Adrenal gland (tissue), 12 donors: ENCODE data around the gene PI4KA. TPM values are rescaled to one million over a fixed set of nuclear protein-coding genes. Genes with fewer than 3 reads are reported as not detected.
"Not testable (repeated sequence)": the region's sequence is repeated elsewhere in the genome, so short reads cannot be mapped to it uniquely, and the experiment has no call there.

Experiments
- DNase-seq, 7 donors: peaks; one replicate each; pipeline ENCODE4 v3.0.0-alpha.2; 2019 to 2020
- H3K27ac ChIP-seq, 5 donors: fragments of 200-600 bp; sonication (generic) in 4 of 5; 1 replicate in 3 of 5; 2 replicates in 2 of 5; pipeline versions ENCODE4 v1.5.1 to v1.8.0; 2016 to 2020; ENCODE audit warnings: mild to moderate bottlenecking in 1 of 5
- H3K27me3 ChIP-seq: fragments of 200-600 bp; 2 replicates; pipeline ENCODE4 v1.8.0; 2021
- H3K36me3 ChIP-seq, 2 donors: fragments of 200-600 bp; replicated peaks in 1 of 2; 1 replicate in 1 of 2; 2 replicates in 1 of 2; pipeline versions ENCODE4 v1.5.1 to v1.8.0; 2018 to 2022
- H3K4me1 ChIP-seq, 2 donors: fragments of 200-600 bp; replicated peaks in 1 of 2; 1 replicate in 1 of 2; 2 replicates in 1 of 2; pipeline versions ENCODE4 v1.5.1 to v1.8.0; 2018 to 2021
- H3K4me3 ChIP-seq, 4 donors: fragments of 200-600 bp; sonication (generic) in 3 of 4; one replicate each; pipeline ENCODE4 v1.5.1; 2016 to 2018
- H3K9me3 ChIP-seq, 3 donors: fragments of 200-600 bp; sonication (generic) in 1 of 3; replicated peaks in 1 of 3; 1 replicate in 2 of 3; 2 replicates in 1 of 3; pipeline versions ENCODE4 v1.5.1 to v1.8.0; 2016 to 2021
- POLR2A ChIP-seq, 2 donors: fragments of 450-650 bp; IDR thresholded peaks; one replicate each; pipeline ENCODE4 v1.6.1; 2017; ENCODE audit warnings: antibody characterized with exemption in 2 of 2, mild to moderate bottlenecking in 2 of 2, moderate library complexity in 1 of 2
- WGBS, 4 donors: extraction: QIAGEN DNeasy Blood & Tissue Kit in 2 of 4; methylation state at CpG; one replicate each; pipeline versions ENCODE4 v1.1.5 to v1.1.7; 2013 to 2017; 5-methylcytosine and 5-hydroxymethylcytosine counted together
- intact Hi-C, 2 donors: fragments of 100-400 bp; cut with DNase I; formaldehyde crosslinking; loops; one replicate each; pipeline versions ENCODE4 v1.14.1 to v1.15.0; 2022 to 2023
- polyA plus RNA-seq, 3 donors: library from polyadenylated mRNA; stranded (reverse); fragments of 200-250 nt in 2 of 3; fragments of 350-450 nt in 1 of 3; fragmentation: Illumina TruSeq in 1 of 3; extraction: RNeasy Lipid Tissue Mini Kit (QIAGEN cat#74804) in 1 of 3; gene quantifications; one replicate each; pipeline ENCODE4 v1.2.3, GENCODE V29; 2013 to 2014
- total RNA-seq, 9 donors: library from RNA; depleted of rRNA in 4 of 9; stranded (reverse); fragments of >200 nt in 4 of 9; fragments of 120-200 nt in 1 of 9; fragmentation: NEBNext Ultra II Directional in 1 of 9; extraction: Animal tissue kit (Norgen Biotek cat#: 25700) in 1 of 9; gene quantifications; one replicate each; pipeline versions ENCODE4 v1.1.0 to v1.2.4, GENCODE V29; 2013 to 2023
- TF ChIP-seq, protein P1 (sequence below), 6 experiments: fragments of 450-650 bp in 4 of 6; fragments of 200-600 bp in 2 of 6; sonication (generic) in 1 of 6; IDR thresholded peaks; 1 replicate in 5 of 6; 2 replicates in 1 of 6; pipeline versions ENCODE4 v1.5.1 to v1.8.0; 2016 to 2021; ENCODE audit warnings: antibody characterized with exemption in 6 of 6, mild to moderate bottlenecking in 2 of 6, moderate library complexity in 1 of 6
- donor health status: healthy with polysubstance abuse.
- donor health status: Bipolar disorder and iron deficiency.
- donor health status: DM: yes; HTN: yes; CAD: no.
- donor health status: DM: no; HTN: no; CAD: no.
- donor health status: DM: no; HTN: no; CAD: no.
- donor health status: DM: yes; HTN: yes; CAD: no.

The PI4KA gene
- total and polyA plus RNA-seq, 12 donors = 36.4 to 134 (median 85.6) TPM

GRCh38 chr22:20741008-20741633, 117.5 kb downstream of the PI4KA start:
- no peak overlapping the region for H3K4me3 ChIP-seq
- H3K9me3 ChIP-seq = no peaks in the 10 kb centered on the region
- H3K36me3 ChIP-seq = peaks cover 0 to 46% of the 10 kb centered on the region in 2 donors
- H3K4me1 ChIP-seq = no peaks in the 10 kb centered on the region
- 85 to 91% (median 88%) methylated on average over 4 to 6 of the region's 6 CpGs for WGBS, 4 donors
- intact Hi-C loops = no loop called here
- no peak overlapping the region for H3K27ac ChIP-seq
- no peaks in the 10 kb centered on the region for H3K27me3 ChIP-seq
- no peak for DNase-seq
- no peak for TF ChIP-seq POLR2A (IDR thresholded peaks at IDR 0.05)
- TF ChIP-seq, protein P1, sequence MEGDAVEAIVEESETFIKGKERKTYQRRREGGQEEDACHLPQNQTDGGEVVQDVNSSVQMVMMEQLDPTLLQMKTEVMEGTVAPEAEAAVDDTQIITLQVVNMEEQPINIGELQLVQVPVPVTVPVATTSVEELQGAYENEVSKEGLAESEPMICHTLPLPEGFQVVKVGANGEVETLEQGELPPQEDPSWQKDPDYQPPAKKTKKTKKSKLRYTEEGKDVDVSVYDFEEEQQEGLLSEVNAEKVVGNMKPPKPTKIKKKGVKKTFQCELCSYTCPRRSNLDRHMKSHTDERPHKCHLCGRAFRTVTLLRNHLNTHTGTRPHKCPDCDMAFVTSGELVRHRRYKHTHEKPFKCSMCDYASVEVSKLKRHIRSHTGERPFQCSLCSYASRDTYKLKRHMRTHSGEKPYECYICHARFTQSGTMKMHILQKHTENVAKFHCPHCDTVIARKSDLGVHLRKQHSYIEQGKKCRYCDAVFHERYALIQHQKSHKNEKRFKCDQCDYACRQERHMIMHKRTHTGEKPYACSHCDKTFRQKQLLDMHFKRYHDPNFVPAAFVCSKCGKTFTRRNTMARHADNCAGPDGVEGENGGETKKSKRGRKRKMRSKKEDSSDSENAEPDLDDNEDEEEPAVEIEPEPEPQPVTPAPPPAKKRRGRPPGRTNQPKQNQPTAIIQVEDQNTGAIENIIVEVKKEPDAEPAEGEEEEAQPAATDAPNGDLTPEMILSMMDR (IDR thresholded peaks at IDR 0.05) = no peak

- intact Hi-C loops = no loop called here
- H3K4me3 ChIP-seq = no peak overlapping the region
- H3K9me3 ChIP-seq = no peaks in the 10 kb centered on the region
- no peak overlapping the region for H3K27ac ChIP-seq
- no peaks in the 10 kb centered on the region for H3K4me1 ChIP-seq
- H3K27me3 ChIP-seq = no peaks in the 10 kb centered on the region
- no peak for DNase-seq
- peaks cover 0 to 41% of the 10 kb centered on the region in 2 donors for H3K36me3 ChIP-seq
- WGBS, 4 donors = 96 to 98% (median 97%) methylated on average over 2 of the region's 2 CpGs
- no peak for TF ChIP-seq POLR2A (IDR thresholded peaks at IDR 0.05)
- TF ChIP-seq, protein P1 (IDR thresholded peaks at IDR 0.05) = no peak
These were observed 118.2 kb downstream of the PI4KA start for GRCh38 chr22:20740222-20740951.

DNA sequence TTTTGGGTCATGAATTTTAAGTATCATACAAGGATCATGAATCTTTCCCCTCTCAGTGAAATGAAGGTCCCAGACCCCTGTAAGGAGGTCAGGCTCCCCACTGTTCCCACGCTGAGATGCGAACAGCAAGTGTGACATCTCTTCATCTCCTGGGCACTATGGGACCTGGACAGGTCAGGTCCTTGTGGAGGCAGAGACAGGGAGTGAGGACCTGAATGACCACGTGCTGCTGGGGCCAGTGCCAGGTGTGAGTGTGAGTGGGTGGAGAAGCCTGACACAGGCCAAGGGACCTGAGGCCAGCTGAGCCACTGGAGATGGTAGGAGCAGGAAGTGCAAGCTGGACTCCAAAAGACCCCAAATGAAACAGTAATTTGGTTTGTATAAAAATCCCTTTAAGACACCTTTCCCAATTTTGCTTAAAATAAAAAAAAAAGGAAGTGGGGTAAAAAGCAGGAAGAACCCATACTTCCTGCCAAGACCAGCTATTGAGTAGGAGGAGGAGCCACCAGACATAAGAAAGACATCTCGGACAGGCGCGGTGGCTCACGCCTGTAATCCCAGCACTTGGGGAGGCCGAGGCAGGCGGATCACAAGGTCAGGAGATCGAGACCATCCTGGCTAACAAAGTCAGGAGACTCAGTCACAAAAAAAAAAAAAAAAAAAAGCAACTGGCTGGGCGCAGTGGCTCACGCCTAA, 120.1 kb downstream of the PI4KA start:
- H3K27me3 ChIP-seq = no peaks in the 10 kb centered on the region
- no peaks in the 10 kb centered on the region for H3K9me3 ChIP-seq
- H3K4me3 ChIP-seq = no peak overlapping the region
- WGBS, 4 donors = 67 to 87% (median 85%) methylated on average over 10 to 12 of the region's 12 CpGs
- H3K4me1 ChIP-seq = no peaks in the 10 kb centered on the region
- H3K36me3 ChIP-seq = peaks cover 0 to 24% of the 10 kb centered on the region in 2 donors
- TF ChIP-seq, protein P1 (IDR thresholded peaks at IDR 0.05) = no peak
- TF ChIP-seq POLR2A (IDR thresholded peaks at IDR 0.05) = no peak
- DNase-seq = no peak
- H3K27ac ChIP-seq = no peak overlapping the region
- intact Hi-C loops = no loop called here

- H3K9me3 ChIP-seq, H3K4me1 ChIP-seq, DNase-seq, H3K4me3 ChIP-seq, H3K27me3 ChIP-seq, H3K27ac ChIP-seq, intact Hi-C loops: not testable (repeated sequence)
- 93 to 97% (median 94%) methylated on average over 3 of the region's 3 CpGs for WGBS, 4 donors
- H3K36me3 ChIP-seq = peaks cover 0 to 13% of the 10 kb centered on the region in 2 donors
These were observed 121.7 kb downstream of the PI4KA start for GRCh38 chr22:20736891-20737290.

DNA sequence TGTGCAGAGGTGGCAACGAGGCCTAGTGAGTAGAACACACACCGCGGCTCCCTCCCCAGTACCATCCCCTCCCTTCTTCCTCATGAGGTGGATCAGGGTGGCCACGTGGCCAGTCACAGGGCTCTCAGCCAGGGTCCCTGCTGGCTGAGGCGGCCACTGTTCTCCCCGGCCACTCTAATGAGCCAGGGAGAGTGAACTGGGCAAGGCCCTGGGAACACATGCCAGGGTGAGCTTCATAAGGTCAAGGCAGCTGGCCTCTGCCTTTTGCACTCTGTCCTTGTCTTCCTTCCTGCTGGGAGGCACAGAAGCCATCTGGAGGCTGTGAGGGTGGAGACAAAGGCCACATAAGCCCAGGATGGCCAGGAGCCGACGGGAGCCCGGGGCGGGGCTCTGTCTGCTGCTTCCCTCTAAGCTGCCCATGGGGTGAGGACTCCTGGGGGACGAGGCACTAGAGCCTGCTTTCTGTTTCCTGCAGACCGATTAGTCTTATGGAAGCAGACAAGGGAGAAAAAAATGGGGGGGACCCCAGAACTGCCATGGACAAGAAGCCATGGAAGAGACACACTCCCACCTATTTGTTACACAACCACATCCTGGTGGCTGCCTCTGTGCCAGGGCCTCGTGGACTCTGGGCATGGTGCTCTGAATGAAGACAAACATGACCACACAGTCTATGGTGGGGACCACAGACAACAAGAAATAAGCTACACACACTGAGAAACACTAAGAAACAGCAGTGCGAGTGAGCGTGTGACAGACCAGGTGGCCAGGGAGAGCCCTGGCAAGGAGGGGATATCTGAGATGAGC, 123.1 kb downstream of the PI4KA start:
- DNase-seq = peak in 5 of 7 donors; percentile 38 to 71 (median 50)
- peak overlapping the region in 1 of 5 donors; percentile 49 for H3K27ac ChIP-seq
- H3K4me1 ChIP-seq, H3K9me3 ChIP-seq, H3K27me3 ChIP-seq, intact Hi-C loops, H3K4me3 ChIP-seq: not testable (repeated sequence)
- WGBS, 4 donors = 43 to 60% (median 50%) methylated on average over 9 of the region's 15 CpGs
- peaks cover 0 to 13% of the 10 kb centered on the region in 2 donors for H3K36me3 ChIP-seq

DNA sequence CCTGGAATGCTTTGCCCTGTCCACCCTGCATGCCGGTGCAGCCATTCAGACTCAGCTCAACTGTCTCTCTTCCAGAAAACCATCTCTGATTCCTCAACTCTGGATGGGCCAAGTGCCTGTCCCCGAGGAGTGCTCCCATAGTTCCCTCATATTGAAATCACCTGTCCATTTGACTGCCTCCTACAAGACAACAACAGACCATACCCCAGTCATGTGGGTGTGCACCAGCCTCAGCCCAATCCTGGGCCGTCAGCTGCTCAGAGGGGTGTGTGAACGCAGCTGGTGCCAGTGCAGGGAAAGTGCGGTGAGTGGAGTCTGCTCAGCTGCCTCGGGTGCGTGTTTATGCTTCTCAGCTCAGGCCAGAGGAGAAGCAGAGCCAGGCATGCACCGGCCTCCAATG, 126.2 kb downstream of the PI4KA start:
- WGBS, 4 donors = 93 to 100% (median 94%) methylated on average over 2 to 4 of the region's 8 CpGs
- intact Hi-C loops, H3K9me3 ChIP-seq, H3K27ac ChIP-seq, H3K4me1 ChIP-seq, DNase-seq, H3K27me3 ChIP-seq, H3K4me3 ChIP-seq: not testable (repeated sequence)
- peaks cover 0 to 36% of the 10 kb centered on the region in 2 donors for H3K36me3 ChIP-seq
